ENCODE data around the gene ZACN.

ZACN gene

DNA sequence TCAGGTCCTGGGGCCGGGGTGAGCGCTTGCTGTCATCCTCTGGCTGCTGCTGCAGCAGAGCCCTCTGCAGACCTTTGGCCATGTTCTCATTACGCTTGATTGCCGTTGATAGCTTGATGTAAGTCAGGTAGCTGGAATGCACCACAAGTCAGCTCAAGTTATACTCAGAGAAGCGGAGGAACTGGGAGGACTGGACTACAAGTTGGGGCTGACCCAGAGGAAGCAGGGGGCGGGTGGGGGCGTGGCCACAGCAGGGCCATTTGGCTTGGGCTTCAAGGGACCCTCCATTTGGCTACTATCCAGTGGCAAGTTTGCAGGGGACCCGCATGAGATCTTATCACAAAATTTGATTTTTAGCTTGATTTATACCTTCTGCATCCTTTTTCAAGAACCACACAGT lies 32.9 kb upstream of the ZACN start:
- Histone ChIP-seq H3K36me3 (ENCODE audit: insufficient read depth, low read length) (peaks cover 95% of the 10 kb centered on the region; the same call in 1 of the 2 replicates), H3K27me3 (ENCODE audit: insufficient read depth, low read length, poor library complexity, severe bottlenecking) (no peaks in the 10 kb centered on the region), H3K9ac (ENCODE audit: low read depth, low read length, poor library complexity, severe bottlenecking) (no peak overlapping the region), H3K4me1 (ENCODE audit: insufficient read depth, low read length, poor library complexity, severe bottlenecking) (no peaks in the 10 kb centered on the region), H3K4me2 (ENCODE audit: low read depth, low read length, poor library complexity, severe bottlenecking) (no peak overlapping the region), H3F3A (ENCODE audit: low read depth) (no peaks in the 10 kb centered on the region), H2AFZ (ENCODE audit: low read length) (no peak overlapping the region), H3K79me2 (ENCODE audit: insufficient read depth, low read length) (0 out of 2 replicates have a peak, but pooled peaks cover 5% of the 10 kb centered on the region), H3K9me3 (ENCODE audit: insufficient read depth, low read depth, low read length) (no peaks in the 10 kb centered on the region), H3K9me2 (replicated peaks; ENCODE audit: low read depth, low read length) (no peaks in the 10 kb centered on the region), H4K20me1 (ENCODE audit: insufficient read depth, low read length, poor library complexity, severe bottlenecking) (no peaks in the 10 kb centered on the region), H3K4me3 (ENCODE audit: low read length, poor library complexity, severe bottlenecking) (no peak overlapping the region)
- TF ChIP-seq EZH2phosphoT487 (IDR thresholded peaks at IDR 0.05; ENCODE audit: borderline replicate concordance), result no peak
- TF ChIP-seq, protein P1, sequence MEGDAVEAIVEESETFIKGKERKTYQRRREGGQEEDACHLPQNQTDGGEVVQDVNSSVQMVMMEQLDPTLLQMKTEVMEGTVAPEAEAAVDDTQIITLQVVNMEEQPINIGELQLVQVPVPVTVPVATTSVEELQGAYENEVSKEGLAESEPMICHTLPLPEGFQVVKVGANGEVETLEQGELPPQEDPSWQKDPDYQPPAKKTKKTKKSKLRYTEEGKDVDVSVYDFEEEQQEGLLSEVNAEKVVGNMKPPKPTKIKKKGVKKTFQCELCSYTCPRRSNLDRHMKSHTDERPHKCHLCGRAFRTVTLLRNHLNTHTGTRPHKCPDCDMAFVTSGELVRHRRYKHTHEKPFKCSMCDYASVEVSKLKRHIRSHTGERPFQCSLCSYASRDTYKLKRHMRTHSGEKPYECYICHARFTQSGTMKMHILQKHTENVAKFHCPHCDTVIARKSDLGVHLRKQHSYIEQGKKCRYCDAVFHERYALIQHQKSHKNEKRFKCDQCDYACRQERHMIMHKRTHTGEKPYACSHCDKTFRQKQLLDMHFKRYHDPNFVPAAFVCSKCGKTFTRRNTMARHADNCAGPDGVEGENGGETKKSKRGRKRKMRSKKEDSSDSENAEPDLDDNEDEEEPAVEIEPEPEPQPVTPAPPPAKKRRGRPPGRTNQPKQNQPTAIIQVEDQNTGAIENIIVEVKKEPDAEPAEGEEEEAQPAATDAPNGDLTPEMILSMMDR (conservative IDR thresholded peaks at IDR 0.05; ENCODE audit: low read length), result no peak

DNA sequence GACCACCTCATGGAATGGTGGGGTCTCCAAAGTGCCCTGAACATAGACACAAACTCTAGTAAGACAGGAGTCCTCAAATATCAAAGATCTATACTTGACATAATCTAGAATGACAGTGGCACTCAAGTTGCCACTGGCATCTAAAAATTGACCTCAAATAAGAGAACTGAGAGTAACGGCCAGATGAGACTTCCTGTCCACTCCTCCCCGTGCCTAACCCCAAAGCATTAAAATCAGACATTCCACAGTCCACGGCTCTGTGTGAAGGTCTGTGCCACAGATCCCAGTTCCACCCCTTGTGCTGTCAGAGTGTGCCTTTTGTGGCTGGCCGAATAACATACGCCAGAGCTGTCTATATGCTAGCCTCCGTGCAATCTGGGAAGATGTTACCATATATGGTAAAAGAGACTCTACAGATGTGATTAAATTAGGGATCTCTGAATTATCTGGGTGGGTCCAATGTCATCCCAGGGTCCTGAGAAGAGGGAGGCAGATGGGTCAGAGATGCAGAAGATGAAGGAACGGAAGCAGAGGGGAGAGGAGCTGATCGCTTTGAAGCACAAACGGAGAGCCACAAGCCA lies 30.9 kb upstream of the ZACN start:
- Histone ChIP-seq H3K9ac (ENCODE audit: low read depth, low read length, poor library complexity, severe bottlenecking) (no peak overlapping the region), H3K4me2 (ENCODE audit: low read depth, low read length, poor library complexity, severe bottlenecking) (no peak overlapping the region), H3K36me3 (ENCODE audit: insufficient read depth, low read length) (peaks cover 79% of the 10 kb centered on the region; the same call in 1 of the 2 replicates), H3K27me3 (ENCODE audit: insufficient read depth, low read length, poor library complexity, severe bottlenecking) (no peaks in the 10 kb centered on the region), H3K4me1 (ENCODE audit: insufficient read depth, low read length, poor library complexity, severe bottlenecking) (no peaks in the 10 kb centered on the region), H2AFZ (ENCODE audit: low read length) (no peak overlapping the region), H4K20me1 (ENCODE audit: insufficient read depth, low read length, poor library complexity, severe bottlenecking) (no peaks in the 10 kb centered on the region), H3K79me2 (ENCODE audit: insufficient read depth, low read length) (0 out of 2 replicates have a peak, but pooled peaks cover 6% of the 10 kb centered on the region), H3K9me2 (replicated peaks; ENCODE audit: low read depth, low read length) (no peaks in the 10 kb centered on the region), H3K4me3 (ENCODE audit: low read length, poor library complexity, severe bottlenecking) (no peak overlapping the region), H3F3A (ENCODE audit: low read depth) (no peaks in the 10 kb centered on the region), H3K9me3 (ENCODE audit: insufficient read depth, low read depth, low read length) (no peaks in the 10 kb centered on the region)
- TF ChIP-seq, protein P1 (conservative IDR thresholded peaks at IDR 0.05; ENCODE audit: low read length), result no peak
- no peak for TF ChIP-seq EZH2phosphoT487 (IDR thresholded peaks at IDR 0.05; ENCODE audit: borderline replicate concordance)

DNA sequence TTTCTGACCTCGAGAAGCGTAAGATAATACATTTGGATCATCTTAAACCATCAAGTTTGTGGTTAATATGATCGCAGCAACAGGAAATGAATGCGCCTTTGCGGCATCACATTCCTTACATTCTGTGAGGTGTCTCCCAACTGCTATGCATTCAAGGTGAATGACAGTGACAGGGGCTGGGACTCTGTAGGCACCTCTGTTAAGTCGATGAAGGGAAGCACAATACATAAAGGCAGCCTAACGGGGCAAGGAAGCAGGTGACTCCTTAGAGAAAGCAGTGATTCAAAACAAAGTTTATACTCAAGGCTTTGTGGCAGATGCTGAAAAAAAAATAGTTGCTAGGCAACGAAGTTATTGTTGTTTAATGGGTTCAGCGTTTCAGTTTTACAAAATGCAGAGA lies 30.3 kb upstream of the ZACN start:
- H3K27me3 ChIP-seq (ENCODE audit: insufficient read depth, low read length, poor library complexity, severe bottlenecking), result no peaks in the 10 kb centered on the region
- no peaks in the 10 kb centered on the region for H4K20me1 ChIP-seq (ENCODE audit: insufficient read depth, low read length, poor library complexity, severe bottlenecking)
- no peaks in the 10 kb centered on the region for H3K9me3 ChIP-seq (ENCODE audit: insufficient read depth, low read depth, low read length)
- no peaks in the 10 kb centered on the region for H3K9me2 ChIP-seq (replicated peaks; ENCODE audit: low read depth, low read length)
- H3K4me3 ChIP-seq (ENCODE audit: low read length, poor library complexity, severe bottlenecking), result no peak overlapping the region
- no peak for TF ChIP-seq EZH2phosphoT487 (IDR thresholded peaks at IDR 0.05; ENCODE audit: borderline replicate concordance)
- TF ChIP-seq, protein P1 (conservative IDR thresholded peaks at IDR 0.05; ENCODE audit: low read length), result no peak
- no peak overlapping the region for H3K4me2 ChIP-seq (ENCODE audit: low read depth, low read length, poor library complexity, severe bottlenecking)
- no peak overlapping the region for H2AFZ ChIP-seq (ENCODE audit: low read length)
- no peak overlapping the region for H3K9ac ChIP-seq (ENCODE audit: low read depth, low read length, poor library complexity, severe bottlenecking)
- no peaks in the 10 kb centered on the region for H3F3A ChIP-seq (ENCODE audit: low read depth)
- H3K4me1 ChIP-seq (ENCODE audit: insufficient read depth, low read length, poor library complexity, severe bottlenecking), result no peaks in the 10 kb centered on the region
- 0 out of 2 replicates have a peak, but pooled peaks cover 6% of the 10 kb centered on the region for H3K79me2 ChIP-seq (ENCODE audit: insufficient read depth, low read length)
- peaks cover 73% of the 10 kb centered on the region; the same call in 1 of the 2 replicates for H3K36me3 ChIP-seq (ENCODE audit: insufficient read depth, low read length)

Measured in Loucy (cell line).